Prostate gland (tissue), 2 donors: ENCODE data around the gene NDP.

ENCODE experiments used
- POLR2A ChIP-seq: fragments of 450-650 bp; IDR thresholded peaks from one replicate; pipeline ENCODE4 v1.6.1; 2016; ENCODE audit warnings: antibody characterized with exemption, mild to moderate bottlenecking
- POLR2AphosphoS5 ChIP-seq: sonication (generic); formaldehyde crosslinking; IDR thresholded peaks from one replicate; pipeline ENCODE4 v1.6.1; 2017; ENCODE audit warnings: antibody characterized with exemption
- TF ChIP-seq, protein P1 (sequence below), 4 experiments: fragments of 200-600 bp in 2 of 4; fragments of 450-650 bp in 2 of 4; sonication (generic) in 2 of 4; IDR thresholded peaks; 1 replicate in 3 of 4; 2 replicates in 1 of 4; pipeline ENCODE4 v1.5.1; 2016 to 2019; ENCODE audit warnings: antibody characterized with exemption in 4 of 4, mild to moderate bottlenecking in 2 of 4, moderate library complexity in 2 of 4

DNA sequence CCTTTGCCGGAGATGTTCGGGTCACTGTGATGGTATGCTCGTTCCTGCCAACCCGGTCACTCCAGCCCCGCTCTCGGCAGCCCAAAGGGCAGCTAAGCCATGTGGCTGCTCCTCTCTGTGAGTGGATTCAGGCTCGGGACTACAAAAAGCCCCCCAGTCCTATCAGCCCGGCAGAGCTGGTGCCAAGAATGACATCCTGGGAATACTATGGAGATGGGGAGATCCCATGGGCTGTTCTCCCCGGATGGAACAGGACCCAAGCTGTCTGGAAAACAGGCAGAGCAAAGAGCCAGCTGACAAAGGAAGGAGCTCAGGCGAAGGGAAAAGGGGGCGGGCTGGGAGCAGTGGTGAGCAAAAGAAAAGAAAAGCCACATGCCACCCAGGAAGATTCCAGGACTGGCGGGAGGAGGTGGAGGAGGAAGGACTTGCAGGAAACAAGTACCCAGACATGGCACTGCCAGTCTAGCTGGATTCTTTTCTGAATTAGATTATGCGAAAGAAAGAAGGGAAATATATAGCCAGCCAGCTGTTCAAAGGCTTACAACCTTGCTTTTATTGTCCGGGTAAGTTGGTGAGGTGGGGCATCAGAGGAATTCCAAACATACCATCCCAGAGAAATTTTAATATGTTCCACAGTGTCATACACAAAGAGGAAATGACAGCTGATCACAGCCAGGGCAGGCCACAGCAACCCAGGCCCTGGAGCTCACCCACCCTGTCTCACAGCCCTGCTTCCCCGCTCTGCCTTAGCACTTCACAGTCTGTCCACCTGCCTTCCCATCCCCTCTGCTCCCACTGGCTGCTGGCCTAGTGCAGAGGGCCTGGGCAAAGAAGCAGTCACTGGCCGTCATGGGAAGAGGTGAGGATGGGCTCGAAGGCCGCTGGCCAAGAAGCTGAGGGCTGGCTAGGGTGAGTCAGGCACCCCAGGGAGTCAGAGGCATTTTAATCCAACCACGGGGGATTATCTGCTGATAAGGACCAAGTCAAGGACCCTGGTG lies 3.4 kb downstream of the NDP start:
- TF ChIP-seq, protein P1, sequence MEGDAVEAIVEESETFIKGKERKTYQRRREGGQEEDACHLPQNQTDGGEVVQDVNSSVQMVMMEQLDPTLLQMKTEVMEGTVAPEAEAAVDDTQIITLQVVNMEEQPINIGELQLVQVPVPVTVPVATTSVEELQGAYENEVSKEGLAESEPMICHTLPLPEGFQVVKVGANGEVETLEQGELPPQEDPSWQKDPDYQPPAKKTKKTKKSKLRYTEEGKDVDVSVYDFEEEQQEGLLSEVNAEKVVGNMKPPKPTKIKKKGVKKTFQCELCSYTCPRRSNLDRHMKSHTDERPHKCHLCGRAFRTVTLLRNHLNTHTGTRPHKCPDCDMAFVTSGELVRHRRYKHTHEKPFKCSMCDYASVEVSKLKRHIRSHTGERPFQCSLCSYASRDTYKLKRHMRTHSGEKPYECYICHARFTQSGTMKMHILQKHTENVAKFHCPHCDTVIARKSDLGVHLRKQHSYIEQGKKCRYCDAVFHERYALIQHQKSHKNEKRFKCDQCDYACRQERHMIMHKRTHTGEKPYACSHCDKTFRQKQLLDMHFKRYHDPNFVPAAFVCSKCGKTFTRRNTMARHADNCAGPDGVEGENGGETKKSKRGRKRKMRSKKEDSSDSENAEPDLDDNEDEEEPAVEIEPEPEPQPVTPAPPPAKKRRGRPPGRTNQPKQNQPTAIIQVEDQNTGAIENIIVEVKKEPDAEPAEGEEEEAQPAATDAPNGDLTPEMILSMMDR (IDR thresholded peaks at IDR 0.05) = no peak
- TF ChIP-seq POLR2AphosphoS5 = no peak
- no peak for TF ChIP-seq POLR2A
